K562 (cell line): ENCODE measurements around the gene GFOD1.

Experiments used
- FOS ChIP-seq: IDR thresholded peaks from 3 replicates; pipeline ENCODE4 v1.6.1; 2011; ENCODE audit not compliant: insufficient read length; ENCODE audit errors: extremely low read depth
- JUNB ChIP-seq: fragments of 450-650 bp; formaldehyde crosslinking; conservative IDR thresholded peaks from 2 replicates; pipeline ENCODE4 v1.4.0; 2020; ENCODE audit warnings: mild to moderate bottlenecking
- KLF16 ChIP-seq: IDR thresholded peaks from 2 replicates; pipeline ENCODE4 v1.6.1; 2016; ENCODE audit warnings: antibody characterized with exemption
- POLR2AphosphoS5 ChIP-seq: IDR thresholded peaks from 2 replicates; pipeline ENCODE4 v1.6.1; 2011; ENCODE audit warnings: mild to moderate bottlenecking, low read depth, low read length, moderate library complexity; ENCODE audit not compliant: control insufficient read depth, insufficient read depth
- SPI1 ChIP-seq: IDR thresholded peaks from 2 replicates; pipeline ENCODE4 v1.6.1; 2011; ENCODE audit warnings: low read depth, low read length, control low read depth, borderline replicate concordance
- TF ChIP-seq, protein P1 (sequence below): fragments of 450-650 bp; formaldehyde crosslinking; IDR thresholded peaks from 2 replicates; pipeline ENCODE4 v1.4.0; 2022; ENCODE audit warnings: missing genetic modification characterization

DNA sequence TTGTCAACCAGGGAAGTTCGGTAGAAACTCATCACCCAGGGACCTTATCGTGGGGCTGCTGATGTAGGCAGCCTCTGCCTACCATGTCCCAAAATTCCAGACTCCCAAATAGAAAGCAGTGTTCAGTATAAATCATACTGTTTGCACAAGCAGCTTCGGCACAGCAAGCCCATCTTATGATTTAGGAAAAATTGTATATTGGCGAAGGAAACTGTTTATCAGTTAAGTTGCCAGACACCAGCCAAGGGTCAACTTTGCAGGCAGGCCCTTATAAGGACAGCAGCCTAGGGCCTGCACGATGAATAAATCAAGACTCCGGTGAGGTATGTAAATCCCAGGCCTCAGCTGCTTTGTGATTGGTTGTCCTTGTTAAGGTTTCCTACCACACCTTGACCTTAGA lies 36.8 kb downstream of the GFOD1 start:
- TF ChIP-seq JUNB (CRISPR knock-in tag) (no peak), KLF16 (no peak), FOS (no peak), SPI1 (no peak), POLR2AphosphoS5 (no peak)
- TF ChIP-seq, protein P1, sequence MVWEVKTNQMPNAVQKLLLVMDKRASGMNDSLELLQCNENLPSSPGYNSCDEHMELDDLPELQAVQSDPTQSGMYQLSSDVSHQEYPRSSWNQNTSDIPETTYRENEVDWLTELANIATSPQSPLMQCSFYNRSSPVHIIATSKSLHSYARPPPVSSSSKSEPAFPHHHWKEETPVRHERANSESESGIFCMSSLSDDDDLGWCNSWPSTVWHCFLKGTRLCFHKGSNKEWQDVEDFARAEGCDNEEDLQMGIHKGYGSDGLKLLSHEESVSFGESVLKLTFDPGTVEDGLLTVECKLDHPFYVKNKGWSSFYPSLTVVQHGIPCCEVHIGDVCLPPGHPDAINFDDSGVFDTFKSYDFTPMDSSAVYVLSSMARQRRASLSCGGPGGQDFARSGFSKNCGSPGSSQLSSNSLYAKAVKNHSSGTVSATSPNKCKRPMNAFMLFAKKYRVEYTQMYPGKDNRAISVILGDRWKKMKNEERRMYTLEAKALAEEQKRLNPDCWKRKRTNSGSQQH (CRISPR knock-in tag) = no peak
